ENCODE data around the gene ARPC5. TPM values are rescaled to one million over a fixed set of nuclear protein-coding genes. Genes with fewer than 3 reads are reported as not detected.

The ARPC5 gene
- total and polyA plus RNA-seq, 2 of the 8 experiments (the other 6 are each of a cell fraction or from before 2014, with no cell fraction given): 24.0 to 60.8 TPM

GRCh38 chr1:183635099-183635605 lies 431 bp downstream of the ARPC5 start:
- Histone ChIP-seq H2AFZ (ENCODE audit: low read length) (peak overlapping the region; percentile 78), H2BK12ac (ENCODE audit: low read depth, low read length) (no peak overlapping the region), H3K9me3 (ENCODE audit: insufficient read depth in 2 of 2, low read depth in 1 of 2, low read length in 1 of 2) (no peaks in the 10 kb centered on the region), H3K4me3 (ENCODE audit: extremely low read depth in 1 of 4, insufficient read depth in 2 of 4, low read depth in 3 of 4, low read length in 4 of 4) (peak overlapping the region; percentile 87 to 92 (median 90)), H2BK120ac (replicated peaks; ENCODE audit: low read depth, low read length) (no peak overlapping the region), H3K27ac (ENCODE audit: low read depth, low read length) (peak overlapping the region; percentile 56; the same call in 1 of the 2 replicates), H2AK5ac (ENCODE audit: low read depth, low read length) (no peak overlapping the region), H3K4me1 (replicated peaks in 1 of 4; ENCODE audit: control insufficient read depth in 3 of 4, insufficient read depth in 4 of 4, low read length in 3 of 4) (peaks cover 0 to 10% (median 2%) of the 10 kb centered on the region in 4 experiments; a peak in 3 of 7 replicates), H3K9ac (replicated peaks in 1 of 4; ENCODE audit: extremely low read depth in 1 of 4, low read depth in 3 of 4, low read length in 3 of 4) (peak overlapping the region; percentile 63 to 76 (median 74)), H4K8ac (ENCODE audit: extremely low read depth, insufficient read depth, low read length) (peak overlapping the region; percentile 82; the same call in 1 of the 2 replicates), H3K56ac (replicated peaks; ENCODE audit: insufficient read length, low read depth, low read length) (peak overlapping the region; percentile 64), H2BK15ac (ENCODE audit: low read length) (no peak overlapping the region), H3K79me2 (ENCODE audit: control insufficient read depth in 1 of 2, insufficient read depth in 2 of 2, low read length in 2 of 2) (peaks cover 0 to 34% of the 10 kb centered on the region in 2 experiments; a peak in 2 of 4 replicates), H3K23me2 (ENCODE audit: low read depth, low read length) (peaks cover 6% of the 10 kb centered on the region), H3K27me3 (replicated peaks in 1 of 4; ENCODE audit: control insufficient read depth in 3 of 4, extremely low read depth in 1 of 4, insufficient read depth in 3 of 4, low read length in 3 of 4) (peaks cover 0 to 7% (median 0%) of the 10 kb centered on the region in 4 experiments; a peak in 3 of 7 replicates), H2BK5ac (ENCODE audit: low read depth, low read length) (peak overlapping the region; percentile 25; the same call in 1 of the 2 replicates), H2BK20ac (ENCODE audit: low read length) (no peak overlapping the region), H3K4ac (replicated peaks; ENCODE audit: insufficient read length, low read depth, low read length) (no peak overlapping the region), H4K91ac (replicated peaks; ENCODE audit: insufficient read length, low read length) (peak overlapping the region; percentile 40), H3K79me1 (ENCODE audit: low read depth, low read length) (peaks cover 2% of the 10 kb centered on the region; the same call in 1 of the 2 replicates), H3K23ac (ENCODE audit: insufficient read length) (no peak overlapping the region), H4K5ac (ENCODE audit: insufficient read length, low read depth, low read length) (peak overlapping the region; percentile 78), H3K14ac (ENCODE audit: insufficient read length) (no peak overlapping the region), H3K36me3 (ENCODE audit: control insufficient read depth in 2 of 4, insufficient read depth in 4 of 4, low read length in 3 of 4) (peaks cover 0 to 8% (median 3%) of the 10 kb centered on the region in 4 experiments; a peak in 4 of 8 replicates), H3K4me2 (ENCODE audit: insufficient read depth in 1 of 2, low read depth in 2 of 2, low read length in 2 of 2) (peak overlapping the region; percentile 92 to 98), H3K18ac (ENCODE audit: extremely low read depth, low read length) (peak overlapping the region; percentile 88; the same call in 1 of the 2 replicates), H4K20me1 (replicated peaks in 1 of 2; ENCODE audit: control insufficient read depth in 1 of 2, insufficient read depth in 2 of 2, low read length in 2 of 2) (peaks cover 0 to 3% of the 10 kb centered on the region in 2 experiments)
- no peak for FAIRE-seq
- POLR2A ChIA-PET (ENCODE audit: partially characterized antibody): interaction anchor here (1.2 to 1.3 kb wide), 2 partner anchors 162 to 442 kb away, joined by 3 to 4 read pairs; no protein-coding TSS in a partner anchor
- CTCF ChIA-PET (ENCODE audit: partially characterized antibody): interaction anchor here (1.0 to 1.7 kb wide), 3 partner anchors 9 to 49 kb away, joined by 3 to 6 read pairs (median 3); no protein-coding TSS in a partner anchor
- peak in 1 of 2 experiments; percentile 64 for DNase-seq (ENCODE audit: low read depth in 1 of 2, low spot score in 2 of 2)
- 3% methylated on average over 35 of the region's 42 CpGs; no CpG with 5 or more reads in 1 of the 2 experiments for WGBS, 2 experiments (ENCODE audit: extremely low coverage in 1 of 2, insufficient coverage in 1 of 2, insufficient read length in 1 of 2, insufficient replicate concordance in 2 of 2, low coverage in 1 of 2, low lambda C conversion rate in 2 of 2, missing lambda C conversion rate in 1 of 2)
- peak; percentile 85 for TF ChIP-seq SAP30 (IDR thresholded peaks at IDR 0.05; ENCODE audit: insufficient read depth, insufficient replicate concordance, low read length)
- TF ChIP-seq RFX5 (IDR thresholded peaks at IDR 0.05; ENCODE audit: borderline replicate concordance, low read depth, low read length): no peak
- no peak for TF ChIP-seq CREB1 (IDR thresholded peaks at IDR 0.05)
- no peak for TF ChIP-seq ATF2 (IDR thresholded peaks at IDR 0.05; ENCODE audit: low read length)
- no peak for TF ChIP-seq EGR1 (IDR thresholded peaks at IDR 0.05; ENCODE audit: borderline replicate concordance, low read depth, low read length)
- 0 out of 3 replicates have a peak, but pooled peaks of 1 of the 2 experiments have one; percentile 45 for TF ChIP-seq POLR2A (IDR thresholded peaks at IDR 0.05; ENCODE audit: control extremely low read depth in 1 of 2, low read depth in 2 of 2, low read length in 2 of 2)
- TF ChIP-seq SIN3A (conservative IDR thresholded peaks at IDR 0.05 in 1 of 2, IDR thresholded peaks at IDR 0.05 in 1 of 2; ENCODE audit: low read depth in 1 of 2, low read length in 2 of 2): peak; percentile 9 to 20; a peak in 1 of 4 replicates
- no peak for TF ChIP-seq MAFK (IDR thresholded peaks at IDR 0.05; ENCODE audit: low read depth, low read length)
- TF ChIP-seq ASH2L (IDR thresholded peaks at IDR 0.05; ENCODE audit: low read length): peak; percentile 38
- no peak for TF ChIP-seq POLR2AphosphoS5 (IDR thresholded peaks at IDR 0.05; ENCODE audit: low read depth, low read length)
- TF ChIP-seq KDM4A (IDR thresholded peaks at IDR 0.05; ENCODE audit: low read depth, low read length, severe bottlenecking): peak; percentile 76
